Lung (tissue), 12 donors: ENCODE data around the gene ZNRD2. TPM values are rescaled to one million over a fixed set of nuclear protein-coding genes. Genes with fewer than 3 reads are reported as not detected.
A peak's percentile ranks its signal among the peaks of the same experiment; 100 is the strongest.

Source experiments
- ATAC-seq: fragments of 200-7000 bp; cut with Tn5 transposase; one replicate; pipeline ENCODE4 v1.9.1; 2020; ENCODE audit warnings: moderate number of reproducible peaks; ENCODE audit not compliant: insufficient read depth, low FRiP score
- DNase-seq, 3 donors: peaks; one replicate each; pipeline ENCODE4 v3.0.0-alpha.2; 2013 to 2017
- H3K27ac ChIP-seq, 2 donors: one replicate each; pipeline ENCODE4 v1.5.1; 2013; ENCODE audit warnings: mild to moderate bottlenecking in 2 of 2, moderate library complexity in 2 of 2, control low read depth in 1 of 2, inconsistent platforms in 1 of 2, low read depth in 1 of 2, low read length in 1 of 2
- H3K27me3 ChIP-seq, 3 donors: one replicate each; pipeline ENCODE4 v1.5.1; 2013; ENCODE audit warnings: low read length in 2 of 3; ENCODE audit not compliant: control insufficient read depth in 3 of 3, insufficient read depth in 3 of 3
- H3K36me3 ChIP-seq, 4 donors: one replicate each; pipeline ENCODE4 v1.5.1; 2013; ENCODE audit warnings: low read length in 4 of 4, mild to moderate bottlenecking in 1 of 4, moderate library complexity in 1 of 4; ENCODE audit not compliant: control insufficient read depth in 4 of 4, insufficient read depth in 4 of 4
- H3K4me1 ChIP-seq, 5 donors: one replicate each; pipeline ENCODE4 v1.5.1; 2013; ENCODE audit warnings: low read length in 5 of 5, mild to moderate bottlenecking in 2 of 5, moderate library complexity in 1 of 5; ENCODE audit not compliant: control insufficient read depth in 5 of 5, insufficient read depth in 5 of 5
- H3K4me3 ChIP-seq: one replicate; pipeline ENCODE4 v1.5.1; 2013; ENCODE audit warnings: mild to moderate bottlenecking, control low read depth, moderate library complexity
- H3K9ac ChIP-seq, 2 donors: one replicate each; pipeline ENCODE4 v1.5.1; 2013; ENCODE audit warnings: low read length in 2 of 2, control low read depth in 1 of 2; ENCODE audit not compliant: insufficient read depth in 1 of 2
- H3K9me3 ChIP-seq, 4 donors: one replicate each; pipeline ENCODE4 v1.5.1; 2013; ENCODE audit warnings: low read length in 3 of 4, mild to moderate bottlenecking in 1 of 4, moderate library complexity in 1 of 4; ENCODE audit not compliant: control insufficient read depth in 4 of 4, insufficient read depth in 3 of 4
- WGBS, 2 donors: extraction: QIAGEN DNeasy Blood & Tissue Kit; methylation state at CpG; one replicate each; pipeline ENCODE4 v1.1.7; 2013; 5-methylcytosine and 5-hydroxymethylcytosine counted together
- polyA plus RNA-seq, 2 donors: library from polyadenylated mRNA; stranded (reverse); fragments of 200-250 nt; gene quantifications; one replicate each; pipeline ENCODE4 v1.2.1, GENCODE V29; 2013
- total RNA-seq, 2 donors: library from RNA; depleted of rRNA in 1 of 2; stranded (reverse); fragments of >200 nt in 1 of 2; gene quantifications; one replicate each; pipeline ENCODE4 v1.2.1, GENCODE V29; 2014 to 2021
- TF ChIP-seq, protein P1 (sequence below): IDR thresholded peaks from 2 replicates; pipeline ENCODE4 v1.5.1; 2012; ENCODE audit warnings: mild to moderate bottlenecking; ENCODE audit errors: control extremely low read depth, extremely low read depth
- donor health status: control.
- donor health status: control.
- donor health status: Bipolar disorder and iron deficiency.
- donor health status: healthy.
- donor health status: DM: yes; HTN: yes; CAD: no.

Gene ZNRD2
- total and polyA plus RNA-seq, 4 donors = 22.0 to 81.5 (median 50.8) TPM

DNA sequence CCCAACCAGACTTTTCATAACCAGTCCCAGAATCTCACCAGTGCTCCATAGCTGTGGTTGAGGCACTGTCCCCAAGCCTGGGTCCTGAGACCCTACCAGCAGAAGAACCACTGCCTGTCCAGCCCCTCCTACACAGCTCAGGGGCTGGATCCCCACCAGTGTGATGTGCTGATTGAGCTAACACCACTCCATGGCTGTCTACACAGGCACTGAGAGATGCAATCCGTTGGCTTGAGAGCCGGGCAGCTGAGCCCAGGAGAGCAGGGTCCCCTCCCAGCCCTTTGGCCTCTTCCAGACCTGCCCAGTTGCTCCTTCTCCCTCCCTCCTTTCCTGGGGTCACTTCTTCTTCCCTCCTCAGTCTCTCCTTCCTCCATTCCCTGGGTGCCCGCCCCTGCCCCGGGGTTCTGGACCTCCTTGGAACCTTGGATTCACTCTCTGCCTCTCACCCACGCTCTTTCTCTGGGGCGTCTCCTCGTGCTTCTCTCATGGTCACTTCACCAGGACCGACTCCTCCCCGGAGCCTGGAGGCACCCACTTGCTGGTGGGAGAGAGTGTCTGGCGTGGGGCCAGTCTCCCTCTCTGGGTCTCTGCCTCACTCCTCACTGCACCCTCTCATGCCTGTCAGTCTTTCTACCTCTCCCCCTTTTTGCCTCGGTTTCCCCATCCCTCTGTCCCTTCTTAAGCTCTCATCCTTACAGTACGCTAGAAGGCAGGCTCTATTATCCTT, 46.1 kb upstream of the ZNRD2 start:
- peaks cover 5 to 20% (median 10%) of the 10 kb centered on the region in 5 donors for H3K4me1 ChIP-seq
- 34 to 48% methylated on average over 11 to 12 of the region's 12 CpGs for WGBS, 2 donors
- no peaks in the 10 kb centered on the region for H3K27me3 ChIP-seq
- peak overlapping the region in 1 of 2 donors; percentile 50 for H3K27ac ChIP-seq
- no peak overlapping the region for H3K4me3 ChIP-seq
- no peak for DNase-seq
- H3K9me3 ChIP-seq = no peaks in the 10 kb centered on the region
- peaks cover 0 to 7% (median 3%) of the 10 kb centered on the region in 4 donors for H3K36me3 ChIP-seq
- peak overlapping the region in 1 of 2 donors; percentile 49 for H3K9ac ChIP-seq
- no peak for ATAC-seq
- TF ChIP-seq, protein P1, sequence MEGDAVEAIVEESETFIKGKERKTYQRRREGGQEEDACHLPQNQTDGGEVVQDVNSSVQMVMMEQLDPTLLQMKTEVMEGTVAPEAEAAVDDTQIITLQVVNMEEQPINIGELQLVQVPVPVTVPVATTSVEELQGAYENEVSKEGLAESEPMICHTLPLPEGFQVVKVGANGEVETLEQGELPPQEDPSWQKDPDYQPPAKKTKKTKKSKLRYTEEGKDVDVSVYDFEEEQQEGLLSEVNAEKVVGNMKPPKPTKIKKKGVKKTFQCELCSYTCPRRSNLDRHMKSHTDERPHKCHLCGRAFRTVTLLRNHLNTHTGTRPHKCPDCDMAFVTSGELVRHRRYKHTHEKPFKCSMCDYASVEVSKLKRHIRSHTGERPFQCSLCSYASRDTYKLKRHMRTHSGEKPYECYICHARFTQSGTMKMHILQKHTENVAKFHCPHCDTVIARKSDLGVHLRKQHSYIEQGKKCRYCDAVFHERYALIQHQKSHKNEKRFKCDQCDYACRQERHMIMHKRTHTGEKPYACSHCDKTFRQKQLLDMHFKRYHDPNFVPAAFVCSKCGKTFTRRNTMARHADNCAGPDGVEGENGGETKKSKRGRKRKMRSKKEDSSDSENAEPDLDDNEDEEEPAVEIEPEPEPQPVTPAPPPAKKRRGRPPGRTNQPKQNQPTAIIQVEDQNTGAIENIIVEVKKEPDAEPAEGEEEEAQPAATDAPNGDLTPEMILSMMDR = no peak

GRCh38 chr11:65524741-65525545, 45.3 kb upstream of the ZNRD2 start, which contains the start of gene SCYL1:
Gene SCYL1, plus strand, starts transcription at chr11:65525083. Its CDS starts 71 bp downstream, at chr11:65525154.
- peaks cover 0 to 13% (median 8%) of the 10 kb centered on the region in 4 donors for H3K36me3 ChIP-seq
- peak; percentile 85 to 92 (median 91) for DNase-seq
- peak within 1 kb of the TSS; percentile 91 for H3K4me3 ChIP-seq
- 1% methylated on average over 74 to 78 of the region's 82 CpGs for WGBS, 2 donors
- peak within 1 kb of the TSS; percentile 93 to 99 for H3K27ac ChIP-seq
- TF ChIP-seq, protein P1 = no peak
- peaks cover 5 to 20% (median 10%) of the 10 kb centered on the region in 5 donors for H3K4me1 ChIP-seq
- no peaks in the 10 kb centered on the region for H3K9me3 ChIP-seq
- H3K27me3 ChIP-seq = no peaks in the 10 kb centered on the region
- peak within 1 kb of the TSS; percentile 63 to 83 for H3K9ac ChIP-seq
- peak; percentile 93 for ATAC-seq

DNA sequence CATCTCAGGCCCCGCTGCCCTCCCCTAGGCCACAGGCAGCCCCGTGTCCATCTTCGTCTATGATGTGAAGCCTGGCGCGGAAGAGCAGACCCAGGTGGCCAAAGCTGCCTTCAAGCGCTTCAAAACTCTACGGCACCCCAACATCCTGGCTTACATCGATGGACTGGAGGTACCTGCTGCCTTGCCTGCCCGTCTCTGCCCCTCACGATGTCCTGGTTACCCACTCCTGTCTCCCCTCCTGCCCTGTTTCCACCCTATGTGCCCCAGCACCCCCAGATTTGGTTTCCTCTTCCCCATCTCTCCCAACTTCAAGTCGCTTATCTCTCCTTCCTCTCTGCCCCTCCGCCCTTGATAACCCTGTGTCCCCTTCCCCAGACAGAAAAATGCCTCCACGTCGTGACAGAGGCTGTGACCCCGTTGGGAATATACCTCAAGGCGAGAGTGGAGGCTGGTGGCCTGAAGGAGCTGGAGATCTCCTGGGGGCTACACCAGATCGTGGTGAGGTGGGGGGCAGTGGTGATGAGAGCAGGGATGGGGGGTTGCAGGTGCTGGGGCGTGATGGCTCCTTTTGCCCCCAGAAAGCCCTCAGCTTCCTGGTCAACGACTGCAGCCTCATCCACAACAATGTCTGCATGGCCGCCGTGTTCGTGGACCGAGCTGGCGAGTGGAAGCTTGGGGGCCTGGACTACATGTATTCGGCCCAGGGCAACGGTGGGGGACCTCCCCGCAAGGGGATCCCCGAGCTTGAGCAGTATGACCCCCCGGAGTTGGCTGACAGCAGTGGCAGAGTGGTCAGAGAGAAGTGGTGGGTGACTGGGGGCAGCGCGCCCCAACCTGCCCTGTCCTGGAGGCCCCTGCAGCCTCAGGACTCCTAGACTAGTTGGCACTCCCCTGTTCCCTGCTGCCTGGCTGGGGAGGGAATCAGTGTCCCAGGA, 44.5 kb upstream of the ZNRD2 start:
- Histone ChIP-seq H3K9me3 (no peaks in the 10 kb centered on the region), H3K4me3 (peak overlapping the region; percentile 91), H3K36me3 (peaks cover 4 to 21% (median 13%) of the 10 kb centered on the region in 4 donors), H3K9ac (peak overlapping the region; percentile 63 to 83), H3K27ac (peak overlapping the region; percentile 93 to 99), H3K4me1 (peaks cover 5 to 20% (median 10%) of the 10 kb centered on the region in 5 donors), H3K27me3 (no peaks in the 10 kb centered on the region)
- WGBS, 2 donors = 45 to 50% methylated on average over 31 of the region's 31 CpGs
- no peak for ATAC-seq
- TF ChIP-seq, protein P1 = no peak
- DNase-seq = no peak
